Pancreas (tissue), 10 donors: ENCODE results near the gene ANKRD28. TPM values are rescaled to one million over a fixed set of nuclear protein-coding genes. Genes with fewer than 3 reads are reported as not detected.

Source experiments
- ATAC-seq, 4 donors: fragments of 200-7000 bp; cut with Tn5 transposase; one replicate each; pipeline versions ENCODE4 v1.8.0 to v1.9.1; 2020; ENCODE audit warnings: mild to moderate bottlenecking in 4 of 4, moderate library complexity in 4 of 4
- DNase-seq, 6 donors: peaks; one replicate each; pipeline ENCODE4 v3.0.0-alpha.2; 2020
- FAIRE-seq: peaks from 2 replicates; lab custom pipeline; 2012; peaks lifted over from hg19 to GRCh38; lab: Jason Lieb, UNC
- H3K27ac ChIP-seq, 4 donors: fragments of 200-600 bp; sonication (generic); 1 replicate in 3 of 4; 2 replicates in 1 of 4; pipeline versions ENCODE4 v1.5.0 to v1.8.0; 2020
- H3K27me3 ChIP-seq, 4 donors: fragments of 200-600 bp; one replicate each; pipeline ENCODE4 v1.8.0; 2021
- H3K36me3 ChIP-seq, 3 donors: fragments of 200-600 bp; sonication (generic) in 1 of 3; one replicate each; pipeline versions ENCODE4 v1.5.0 to v1.8.0; 2020 to 2021
- H3K4me1 ChIP-seq, 3 donors: fragments of 200-600 bp; one replicate each; pipeline ENCODE4 v1.8.0; 2021
- H3K4me3 ChIP-seq, 4 donors: fragments of 200-600 bp; sonication (generic) in 2 of 4; one replicate each; pipeline versions ENCODE4 v1.5.0 to v1.8.0; 2020 to 2021
- H3K9me3 ChIP-seq, 4 donors: fragments of 200-600 bp; one replicate each; pipeline ENCODE4 v1.8.0; 2021
- CTCF ChIP-seq, 4 donors: fragments of 200-600 bp; sonication (generic) in 3 of 4; IDR thresholded peaks; one replicate each; pipeline versions ENCODE4 v1.5.0 to v1.8.0; 2021; ENCODE audit warnings: antibody characterized with exemption in 4 of 4
- WGBS, 2 donors: extraction: QIAGEN DNeasy Blood & Tissue Kit; methylation state at CpG; one replicate each; pipeline ENCODE4 v1.1.7; 2013; 5-methylcytosine and 5-hydroxymethylcytosine counted together
- intact Hi-C, 3 donors: fragments of 100-400 bp; cut with DNase I; formaldehyde crosslinking; loops; one replicate each; pipeline versions ENCODE4 v1.11.1 to v1.14.2; 2022
- polyA plus RNA-seq, 2 donors: library from polyadenylated mRNA; stranded (reverse); fragments of 200-250 nt; gene quantifications; one replicate each; pipeline ENCODE4 v1.2.3, GENCODE V29; 2013
- total RNA-seq, 6 donors: library from RNA; stranded (reverse); fragmentation: NEBNext Ultra II Directional in 4 of 6; extraction: Animal tissue kit (Norgen Biotek cat#: 25700) in 4 of 6; gene quantifications; one replicate each; pipeline versions ENCODE4 v1.2.1 to v1.2.4, GENCODE V29; 2021 to 2023
- donor health status: healthy with polysubstance abuse.
- donor health status: DM: no; HTN: no; CAD: no; lungs with moderate emphysema.
- donor health status: DM: no; HTN: no; CAD: no.
- donor health status: control.
- donor health status: control.
- donor health status: Bipolar disorder and iron deficiency.
- donor health status: DM: yes; HTN: yes; CAD: no.
- donor health status: DM: no; HTN: no; CAD: no.
- donor health status: DM: no; HTN: no; CAD: no.
- donor health status: DM: yes; HTN: yes; CAD: no.

The ANKRD28 gene
- total RNA-seq: 10 to 100 TPM; 25.7 to 40.5 (median 32.3) TPM
- polyA plus RNA-seq: 10 to 100 TPM in 1 of 2 donors, 1 to 10 TPM in 1; 9.5 to 10.7 TPM

- ATAC-seq (peak; percentile 71 to 86 (median 80)), DNase-seq (no peak), FAIRE-seq (peak; percentile 53)
- H3K9me3 ChIP-seq: no peaks in the 10 kb centered on the region
- H3K4me3 ChIP-seq: peak within 1 kb of the TSS in 2 of 4 donors; percentile 2 to 19
- H3K27me3 ChIP-seq: no peaks in the 10 kb centered on the region
- 3 to 6% methylated on average over 6 of the region's 6 CpGs for WGBS, 2 donors
- no peaks in the 10 kb centered on the region for H3K36me3 ChIP-seq
- intact Hi-C loops: no loop called here
- no peak for TF ChIP-seq CTCF (IDR thresholded peaks at IDR 0.05)
- peaks cover 24 to 40% (median 38%) of the 10 kb centered on the region in 3 donors for H3K4me1 ChIP-seq
- peak within 1 kb of the TSS; percentile 3 to 75 (median 46) for H3K27ac ChIP-seq
Observed at GRCh38 chr3:15797642-15798303, at the start of gene ANKRD28. TSS of gene ANKRD28 (minus strand) at chr3:15797979. CDS start at chr3:15796521, 1,458 bp downstream.

- FAIRE-seq: no peak
- no peak for TF ChIP-seq CTCF (IDR thresholded peaks at IDR 0.05)
- peaks cover 0 to 3% (median 0%) of the 10 kb centered on the region in 3 donors for H3K4me1 ChIP-seq
- no peaks in the 10 kb centered on the region for H3K36me3 ChIP-seq
- no peak for ATAC-seq
- H3K27me3 ChIP-seq: no peaks in the 10 kb centered on the region
- no peak overlapping the region for H3K27ac ChIP-seq
- no peak for DNase-seq
- H3K9me3 ChIP-seq: no peaks in the 10 kb centered on the region
- no peak overlapping the region for H3K4me3 ChIP-seq
- intact Hi-C loops: no loop called here
Observed at GRCh38 chr3:15847239-15847638, 49.5 kb upstream of the ANKRD28 start.

GRCh38 chr3:15846606-15847005, 48.8 kb upstream of the ANKRD28 start:
- DNase-seq: no peak
- Histone ChIP-seq H3K4me3 (no peak overlapping the region), H3K36me3 (no peaks in the 10 kb centered on the region), H3K27ac (no peak overlapping the region), H3K9me3 (no peaks in the 10 kb centered on the region), H3K27me3 (no peaks in the 10 kb centered on the region), H3K4me1 (peaks cover 0 to 3% (median 0%) of the 10 kb centered on the region in 3 donors)
- ATAC-seq: no peak
- TF ChIP-seq CTCF (IDR thresholded peaks at IDR 0.05): no peak
- FAIRE-seq: no peak
- intact Hi-C loops: no loop called here

- 81 to 86% methylated on average over 3 of the region's 3 CpGs for WGBS, 2 donors
Observed at GRCh38 chr3:15845475-15845874, 47.7 kb upstream of the ANKRD28 start.

More at GRCh38 chr3:15845475-15845874, 47.7 kb upstream of the ANKRD28 start:
- no peak for TF ChIP-seq CTCF (IDR thresholded peaks at IDR 0.05)
- H3K36me3 ChIP-seq: no peaks in the 10 kb centered on the region
- no peaks in the 10 kb centered on the region for H3K9me3 ChIP-seq
- peaks cover 0 to 3% (median 0%) of the 10 kb centered on the region in 3 donors for H3K4me1 ChIP-seq
- no peak overlapping the region for H3K27ac ChIP-seq
- no peaks in the 10 kb centered on the region for H3K27me3 ChIP-seq
- FAIRE-seq (no peak), ATAC-seq (no peak), DNase-seq (no peak)
- no peak overlapping the region for H3K4me3 ChIP-seq
- intact Hi-C loops: no loop called here
